Subcutaneous abdominal adipose tissue (tissue), 5 donors: ENCODE measurements around the gene CUL5.
"Not testable (repeated sequence)": the region's sequence is repeated elsewhere in the genome, so short reads cannot be mapped to it uniquely, and the experiment has no call there.

ENCODE experiments used
- H3K27ac ChIP-seq: one replicate; pipeline ENCODE4 v1.7.0; 2013; ENCODE audit warnings: low read depth, mild to moderate bottlenecking, inconsistent platforms, low read length, moderate library complexity
- H3K27me3 ChIP-seq, 5 donors: one replicate each; pipeline ENCODE4 v1.7.0; 2013; ENCODE audit warnings: low read length in 5 of 5, inconsistent platforms in 1 of 5; ENCODE audit not compliant: control insufficient read depth in 5 of 5, insufficient read depth in 4 of 5
- H3K36me3 ChIP-seq, 5 donors: one replicate each; pipeline ENCODE4 v1.7.0; 2013; ENCODE audit warnings: low read length in 5 of 5; ENCODE audit not compliant: control insufficient read depth in 5 of 5, insufficient read depth in 5 of 5
- H3K4me1 ChIP-seq, 5 donors: one replicate each; pipeline ENCODE4 v1.7.0; 2013; ENCODE audit warnings: low read length in 5 of 5, mild to moderate bottlenecking in 3 of 5, moderate library complexity in 1 of 5; ENCODE audit not compliant: control insufficient read depth in 5 of 5, insufficient read depth in 5 of 5
- H3K4me3 ChIP-seq, 5 donors: one replicate each; pipeline ENCODE4 v1.7.0; 2013; ENCODE audit warnings: low read length in 5 of 5, low read depth in 1 of 5
- H3K9ac ChIP-seq, 5 donors: one replicate each; pipeline ENCODE4 v1.7.0; 2013; ENCODE audit warnings: low read length in 5 of 5, mild to moderate bottlenecking in 4 of 5, moderate library complexity in 3 of 5
- H3K9me3 ChIP-seq, 5 donors: one replicate each; pipeline ENCODE4 v1.7.0; 2013; ENCODE audit warnings: low read length in 5 of 5; ENCODE audit not compliant: control insufficient read depth in 5 of 5
- donor health status: healthy.
- donor health status: healthy.
- donor health status: healthy.
- donor health status: healthy.
- donor health status: healthy.

Gene CUL5

DNA sequence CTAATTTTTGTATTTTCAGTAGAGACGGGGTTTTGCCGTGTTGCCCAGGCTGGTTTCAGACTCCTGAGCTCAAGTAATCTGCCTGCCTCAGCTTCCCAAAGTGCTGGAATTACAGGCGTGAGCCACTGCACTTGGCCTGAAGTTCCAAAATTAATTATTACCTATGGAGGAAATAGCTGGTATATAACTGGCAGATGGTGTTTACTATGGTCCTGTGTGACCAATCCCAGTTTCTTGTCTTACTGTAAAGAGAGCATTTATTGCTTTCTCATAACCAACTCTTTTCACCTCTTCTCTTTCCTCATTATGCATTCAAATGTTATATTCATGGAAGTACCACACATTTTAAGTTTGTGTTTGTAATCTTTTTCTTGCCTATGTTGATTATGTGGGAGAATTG is 88.5 kb downstream of the CUL5 start:
- H3K27me3 ChIP-seq, result no peaks in the 10 kb centered on the region
- H3K4me3 ChIP-seq, result no peak overlapping the region
- peaks cover 0 to 3% (median 0%) of the 10 kb centered on the region in 5 donors for H3K4me1 ChIP-seq
- no peak overlapping the region for H3K27ac ChIP-seq
- H3K36me3 ChIP-seq, result peaks cover 27 to 59% (median 39%) of the 10 kb centered on the region in 5 donors
- H3K9ac ChIP-seq, result no peak overlapping the region
- no peaks in the 10 kb centered on the region for H3K9me3 ChIP-seq

DNA sequence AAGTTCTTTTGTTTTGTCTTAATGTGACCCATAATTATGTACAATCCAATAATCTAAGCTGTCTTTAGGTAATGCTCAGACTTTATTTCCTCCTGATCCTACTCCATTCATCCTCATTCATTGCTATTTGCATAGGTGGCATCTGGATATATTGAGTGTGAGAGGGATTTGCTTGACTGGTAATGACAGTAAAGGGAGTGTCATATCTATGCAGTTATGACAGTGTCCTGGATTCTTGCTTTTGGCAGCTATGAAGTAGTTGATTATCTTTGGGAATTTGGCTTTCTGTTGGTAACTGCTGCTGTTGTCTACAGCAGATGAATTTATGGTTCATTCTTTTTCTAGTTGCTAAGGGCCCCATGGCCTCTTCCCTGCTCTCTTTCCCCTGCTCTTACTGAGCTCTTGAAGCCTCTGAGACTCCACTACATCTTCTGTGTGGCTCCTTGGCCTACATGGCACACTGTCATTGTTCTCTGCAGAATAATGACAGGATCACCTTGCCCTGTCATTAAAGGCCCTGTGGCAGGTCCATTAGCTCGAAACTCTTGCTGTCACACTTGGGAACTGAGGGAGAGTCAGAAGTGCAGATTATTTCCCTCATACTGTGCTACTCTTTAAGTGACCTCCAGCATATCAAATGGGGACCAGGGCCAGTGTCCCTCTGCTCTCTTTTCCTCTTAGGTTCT is 92.5 kb downstream of the CUL5 start:
- H3K4me1 ChIP-seq, result no peaks in the 10 kb centered on the region
- H3K9me3 ChIP-seq, result no peaks in the 10 kb centered on the region
- H3K4me3 ChIP-seq, result no peak overlapping the region
- H3K27ac ChIP-seq, result no peak overlapping the region
- H3K36me3 ChIP-seq, result peaks cover 25 to 58% (median 38%) of the 10 kb centered on the region in 5 donors
- no peaks in the 10 kb centered on the region for H3K27me3 ChIP-seq
- H3K9ac ChIP-seq, result no peak overlapping the region

DNA sequence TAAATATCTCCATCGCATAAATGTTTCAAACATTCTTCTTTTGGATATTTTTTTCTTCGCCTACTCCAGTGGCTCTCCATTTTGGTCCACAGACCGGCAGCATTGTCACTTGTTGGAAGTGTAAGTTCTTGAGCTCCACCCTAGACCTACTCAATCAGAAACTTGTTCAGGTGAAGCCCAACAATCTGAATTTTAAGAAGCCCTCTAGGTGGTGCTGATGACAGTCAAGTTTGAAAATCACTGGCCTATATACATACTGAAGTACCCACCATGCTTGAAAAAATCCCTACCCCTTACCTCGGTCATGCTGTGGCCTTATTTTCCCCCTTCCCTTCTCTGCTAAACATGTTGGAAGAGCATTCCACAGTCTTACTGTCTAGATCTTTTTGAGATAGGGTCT is 102.4 kb downstream of the CUL5 start:
- Histone ChIP-seq H3K27me3 (no peaks in the 10 kb centered on the region), H3K9me3 (no peaks in the 10 kb centered on the region), H3K4me3 (no peak overlapping the region), H3K9ac (no peak overlapping the region), H3K4me1 (peaks cover 1 to 9% (median 8%) of the 10 kb centered on the region in 5 donors), H3K27ac (no peak overlapping the region), H3K36me3 (peaks cover 0 to 3% (median 0%) of the 10 kb centered on the region in 5 donors)

DNA sequence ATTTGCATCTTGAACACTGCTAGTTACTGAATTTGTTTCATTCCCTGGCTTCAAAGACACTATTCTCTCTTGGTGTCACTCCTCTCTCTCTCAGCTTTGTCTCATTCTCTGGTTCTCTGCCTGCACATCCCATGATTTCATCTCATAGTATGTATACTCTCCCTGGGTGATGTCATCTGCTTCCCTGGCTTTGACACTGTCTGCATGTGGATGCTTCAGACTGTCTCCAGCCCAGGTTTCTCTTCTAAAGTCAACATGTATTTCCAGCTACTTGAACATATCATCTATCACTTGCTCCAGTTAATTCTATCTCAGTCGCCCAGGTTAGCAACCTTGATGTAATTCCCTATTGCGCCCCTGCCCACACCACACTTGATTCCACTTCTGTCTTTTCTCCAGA is 103.4 kb downstream of the CUL5 start:
- Histone ChIP-seq H3K4me1 (peaks cover 1 to 9% (median 8%) of the 10 kb centered on the region in 5 donors), H3K27ac (no peak overlapping the region), H3K4me3 (no peak overlapping the region)

DNA sequence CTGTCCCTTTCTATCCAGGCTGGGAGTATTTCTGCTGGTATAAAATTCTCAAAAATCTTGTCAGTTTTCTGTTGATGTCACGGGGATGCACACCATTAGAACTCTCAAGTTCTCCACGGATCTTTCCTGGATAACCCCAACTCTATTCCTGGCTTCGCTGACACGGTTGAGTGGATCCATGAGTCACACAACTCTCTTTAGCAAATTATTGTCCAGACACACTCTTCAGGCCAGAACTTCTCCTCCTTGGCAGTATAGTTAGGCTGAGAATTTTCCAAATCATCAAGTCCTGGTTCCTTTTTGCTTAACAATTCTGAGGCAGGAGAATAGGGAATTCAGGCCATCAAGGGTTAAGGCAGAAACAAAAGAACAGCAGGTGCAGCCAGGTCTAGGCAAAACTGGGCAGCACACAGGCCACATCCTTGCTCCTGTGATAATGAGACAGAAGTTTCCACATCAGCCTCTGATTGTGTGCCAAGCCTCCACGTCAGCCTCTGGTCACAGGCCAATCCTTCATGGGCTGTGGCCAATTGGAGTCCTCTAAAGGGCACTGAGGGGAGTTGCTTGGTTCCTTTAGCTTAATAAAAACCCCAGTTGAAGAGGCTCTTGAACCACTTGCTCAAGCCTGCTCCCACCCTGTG is 106.9 kb downstream of the CUL5 start:
- no peaks in the 10 kb centered on the region for H3K9me3 ChIP-seq
- no peaks in the 10 kb centered on the region for H3K36me3 ChIP-seq
- H3K27ac ChIP-seq, result no peak overlapping the region
- peaks cover 1 to 9% (median 8%) of the 10 kb centered on the region in 5 donors for H3K4me1 ChIP-seq
- no peak overlapping the region for H3K4me3 ChIP-seq
- H3K27me3 ChIP-seq, result no peaks in the 10 kb centered on the region
- peak overlapping the region in 1 of 5 donors; percentile 37 for H3K9ac ChIP-seq

More for the DNA sequence above, 103.4 kb downstream of the CUL5 start:
- Histone ChIP-seq H3K36me3 (no peaks in the 10 kb centered on the region), H3K9me3 (no peaks in the 10 kb centered on the region), H3K27me3 (no peaks in the 10 kb centered on the region), H3K9ac (no peak overlapping the region)

DNA sequence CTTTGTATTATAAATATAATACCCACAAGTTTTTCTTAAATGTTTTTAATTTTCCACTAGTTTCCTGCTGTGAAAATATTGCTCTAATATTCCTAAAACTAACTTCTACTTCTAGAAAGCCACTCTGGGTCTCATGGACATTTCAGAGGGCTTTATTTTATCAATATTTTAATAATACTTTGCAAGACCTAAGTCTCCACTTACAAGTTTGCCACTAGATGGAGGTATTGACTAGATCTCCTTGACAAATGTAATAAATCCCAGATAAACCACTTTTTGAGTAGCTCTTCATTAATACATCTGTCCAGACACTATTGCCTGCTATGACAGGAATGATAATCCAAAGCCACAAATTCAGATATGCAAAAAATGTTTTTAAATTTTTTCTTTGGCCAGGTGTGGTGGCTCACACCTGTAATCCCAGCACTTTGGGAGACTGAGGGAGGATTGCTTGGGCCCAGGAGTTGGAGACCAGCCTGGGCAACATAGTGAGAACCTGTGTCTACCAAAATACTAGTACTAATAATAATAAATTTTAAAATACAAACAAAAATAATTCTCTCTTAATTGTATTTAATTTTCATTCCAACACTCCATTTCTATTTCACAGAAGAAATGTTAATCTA is 109.2 kb downstream of the CUL5 start:
- Histone ChIP-seq H3K9ac (no peak overlapping the region), H3K27me3 (no peaks in the 10 kb centered on the region), H3K27ac (no peak overlapping the region), H3K9me3 (no peaks in the 10 kb centered on the region), H3K4me1 (peaks cover 1 to 27% (median 26%) of the 10 kb centered on the region in 5 donors), H3K4me3 (no peak overlapping the region), H3K36me3 (no peaks in the 10 kb centered on the region)

DNA sequence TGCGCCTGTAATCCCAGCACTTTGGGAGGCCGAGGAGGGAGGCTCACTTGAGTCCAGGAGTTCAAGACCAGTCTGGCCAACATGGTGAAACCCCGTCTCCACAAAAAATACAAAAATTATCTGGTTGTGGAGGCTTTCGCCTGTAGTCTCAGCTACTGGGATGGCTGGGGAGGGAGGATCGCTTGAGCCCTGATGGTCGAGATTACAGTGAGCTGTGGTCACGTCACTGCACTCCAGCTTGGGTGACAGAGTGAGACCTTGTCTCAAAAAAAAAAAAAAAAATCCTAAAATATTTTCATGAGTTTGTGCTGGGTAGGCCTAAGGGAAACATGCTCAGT is 112.2 kb downstream of the CUL5 start:
- not testable (repeated sequence) for H3K9me3 ChIP-seq, H3K27me3 ChIP-seq, H3K36me3 ChIP-seq
- Histone ChIP-seq H3K9ac (peak overlapping the region in 2 of 5 donors; percentile 88 to 92), H3K4me3 (peak overlapping the region in 4 of 5 donors; percentile 80 to 93 (median 86)), H3K4me1 (peaks cover 3 to 44% (median 40%) of the 10 kb centered on the region in 5 donors), H3K27ac (peak overlapping the region; percentile 89)

DNA sequence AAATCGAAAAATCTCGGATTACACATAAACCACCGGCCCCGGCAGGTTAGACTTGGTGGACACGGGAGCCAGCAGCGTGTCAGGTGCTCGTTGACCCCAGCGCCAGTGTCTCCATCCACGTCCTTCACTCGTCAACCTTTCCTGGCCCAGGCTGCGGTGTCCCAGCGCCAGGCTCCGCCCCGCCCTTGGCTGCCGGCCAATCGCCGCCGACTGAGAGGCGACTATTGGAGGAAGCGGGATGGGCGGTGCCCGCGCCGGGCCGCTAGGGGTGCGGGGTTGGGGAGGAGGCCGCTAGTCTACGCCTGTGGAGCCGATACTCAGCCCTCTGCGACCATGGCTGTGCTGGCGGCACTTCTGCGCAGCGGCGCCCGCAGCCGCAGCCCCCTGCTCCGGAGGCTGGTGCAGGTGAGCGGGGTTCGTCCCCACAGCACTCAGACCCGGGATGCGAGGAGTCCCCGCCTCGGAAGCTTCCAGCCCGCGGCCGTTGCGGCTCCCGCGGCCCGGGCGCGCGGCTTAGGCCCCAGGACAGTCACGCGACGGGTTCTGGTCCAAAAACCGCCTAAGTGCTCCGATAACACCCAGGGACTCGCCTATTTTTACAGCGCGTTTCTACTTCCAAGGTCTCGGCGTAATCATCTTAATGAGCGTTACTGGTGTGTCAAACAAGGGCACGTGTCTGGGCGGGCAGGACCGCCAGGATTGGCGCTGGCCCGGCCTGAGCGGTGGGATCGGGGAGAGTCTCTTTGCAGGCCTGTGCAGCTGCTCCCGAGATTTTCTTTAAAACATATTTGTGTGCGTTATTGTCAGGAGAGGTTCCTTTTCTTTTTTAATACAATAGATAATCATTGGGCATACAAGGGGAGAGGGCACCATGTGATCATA is 112.8 kb downstream of the CUL5 start, which contains the start of gene ACAT1:
Gene ACAT1, plus strand, starts transcription at position 294 of the 882 bp plus-strand sequence. Its CDS starts 40 bp downstream, at position 334.
- Histone ChIP-seq H3K9ac (peak within 1 kb of the TSS; percentile 51 to 92 (median 82)), H3K36me3 (peaks cover 0 to 5% (median 0%) of the 10 kb centered on the region in 5 donors), H3K27ac (peak within 1 kb of the TSS; percentile 89), H3K27me3 (no peaks in the 10 kb centered on the region), H3K4me3 (peak within 1 kb of the TSS; percentile 77 to 93 (median 83)), H3K9me3 (no peaks in the 10 kb centered on the region), H3K4me1 (peaks cover 3 to 46% (median 38%) of the 10 kb centered on the region in 5 donors)

DNA sequence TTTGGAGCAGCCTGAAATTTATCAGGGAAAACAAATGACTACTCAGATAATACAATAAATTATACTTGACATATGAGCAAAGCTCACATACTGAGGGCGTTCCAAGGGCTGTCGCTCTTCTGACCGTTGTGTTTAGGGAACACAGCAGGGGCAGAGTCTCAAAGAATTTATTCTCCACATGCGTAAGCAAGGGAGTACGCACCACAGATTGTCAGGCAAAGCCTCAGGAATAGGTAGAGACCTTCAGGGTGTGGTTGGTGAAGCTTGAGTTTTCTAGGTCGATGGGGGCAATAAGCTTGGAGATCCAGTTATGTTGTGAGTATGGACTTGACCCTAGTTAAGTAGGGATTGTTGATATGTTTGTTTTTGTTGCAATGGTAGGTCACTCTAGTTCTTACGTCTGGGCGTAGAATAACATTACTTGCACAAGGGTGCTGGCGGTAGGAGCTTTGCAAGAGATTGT is 113.5 kb downstream of the CUL5 start:
- H3K9ac ChIP-seq, result peak overlapping the region; percentile 51 to 92 (median 82)
- no peaks in the 10 kb centered on the region for H3K9me3 ChIP-seq
- peaks cover 3 to 46% (median 39%) of the 10 kb centered on the region in 5 donors for H3K4me1 ChIP-seq
- peak overlapping the region; percentile 89 for H3K27ac ChIP-seq
- peaks cover 0 to 5% (median 0%) of the 10 kb centered on the region in 5 donors for H3K36me3 ChIP-seq
- no peaks in the 10 kb centered on the region for H3K27me3 ChIP-seq
- peak overlapping the region; percentile 77 to 93 (median 83) for H3K4me3 ChIP-seq
